Natural killer cell (primary cell): ENCODE measurements around the gene UTP14A. TPM values are rescaled to one million over a fixed set of nuclear protein-coding genes. Genes with fewer than 3 reads are reported as not detected.
A peak's percentile ranks its signal among the peaks of the same experiment; 100 is the strongest.

Source experiments
- ATAC-seq, 3 donors: fragments of 150-1000 bp in 2 of 3; fragments of 200-7000 bp in 1 of 3; cut with Tn5 transposase; 1 replicate in 1 of 3; 2 replicates in 2 of 3; pipeline ENCODE4 v1.10.0; 2021; ENCODE audit warnings: mild to moderate bottlenecking in 2 of 3, moderate library complexity in 2 of 3
- DNase-seq, 2 donors: peaks; one replicate each; pipeline versions ENCODE4 v3.0.0 to v3.0.0-alpha.2; 2013 to 2021; ENCODE audit warnings: mixed read lengths in 1 of 2
- H3K27ac ChIP-seq: one replicate; pipeline ENCODE4 v1.5.1; 2013; ENCODE audit warnings: mild to moderate bottlenecking, low read length
- H3K27me3 ChIP-seq: one replicate; pipeline ENCODE4 v1.6.1; 2013; ENCODE audit warnings: low read length; ENCODE audit not compliant: control insufficient read depth, insufficient read depth
- H3K36me3 ChIP-seq: one replicate; pipeline ENCODE4 v1.6.1; 2013; ENCODE audit warnings: low read length; ENCODE audit not compliant: control insufficient read depth, insufficient read depth
- H3K4me1 ChIP-seq: one replicate; pipeline ENCODE4 v1.6.1; 2013; ENCODE audit warnings: low read length; ENCODE audit not compliant: control insufficient read depth, insufficient read depth
- H3K4me3 ChIP-seq: one replicate; pipeline ENCODE4 v1.5.1; 2013; ENCODE audit warnings: low read length
- H3K9me3 ChIP-seq: one replicate; pipeline ENCODE4 v1.6.1; 2013; ENCODE audit warnings: low read length; ENCODE audit not compliant: control insufficient read depth, insufficient read depth
- H3K27ac Mint-ChIP-seq, 2 donors: one replicate each; pipeline ENCODE4 v1.8.0; 2022; ENCODE audit warnings: mild to moderate bottlenecking in 2 of 2, mixed read lengths in 2 of 2, moderate library complexity in 1 of 2
- H3K27me3 Mint-ChIP-seq, 2 donors: one replicate each; pipeline ENCODE4 v1.8.0; 2022; ENCODE audit warnings: low read depth in 2 of 2, mixed read lengths in 2 of 2
- H3K36me3 Mint-ChIP-seq: one replicate; pipeline ENCODE4 v1.8.0; 2022; ENCODE audit warnings: mixed read lengths
- H3K4me1 Mint-ChIP-seq, 2 donors: one replicate each; pipeline ENCODE4 v1.8.0; 2022; ENCODE audit warnings: mixed read lengths in 2 of 2
- H3K4me3 Mint-ChIP-seq: one replicate; pipeline ENCODE4 v1.8.0; 2022; ENCODE audit warnings: mild to moderate bottlenecking, moderate library complexity, mixed read lengths
- H3K9me3 Mint-ChIP-seq, 2 donors: one replicate each; pipeline ENCODE4 v1.8.0; 2022; ENCODE audit warnings: mixed read lengths in 2 of 2
- WGBS: methylation state at CpG from one replicate; pipeline ENCODE4 v1.1.7; 2013; ENCODE audit warnings: missing lambda C conversion rate; ENCODE audit not compliant: insufficient coverage; 5-methylcytosine and 5-hydroxymethylcytosine counted together
- intact Hi-C: fragments of 100-400 bp; cut with micrococcal nuclease; formaldehyde crosslinking; loops from one replicate; pipeline ENCODE4 v1.14.2; 2022
- total RNA-seq, 4 donors: library from RNA; stranded (reverse); fragments of 120-200 nt in 1 of 4; gene quantifications; one replicate each; pipeline versions ENCODE4 v1.2.3 to v1.2.4, GENCODE V29; 2013 to 2022
- TF ChIP-seq, protein P1 (sequence below): fragments of 200-600 bp; IDR thresholded peaks from one replicate; pipeline ENCODE4 v1.8.0; 2022; ENCODE audit warnings: antibody characterized with exemption

UTP14A gene
- total RNA-seq, 3 donors from 2014 or later (not counting 1 experiment from before 2014, with no cell fraction given) = 9.5 to 11.6 (median 11.0) TPM

DNA sequence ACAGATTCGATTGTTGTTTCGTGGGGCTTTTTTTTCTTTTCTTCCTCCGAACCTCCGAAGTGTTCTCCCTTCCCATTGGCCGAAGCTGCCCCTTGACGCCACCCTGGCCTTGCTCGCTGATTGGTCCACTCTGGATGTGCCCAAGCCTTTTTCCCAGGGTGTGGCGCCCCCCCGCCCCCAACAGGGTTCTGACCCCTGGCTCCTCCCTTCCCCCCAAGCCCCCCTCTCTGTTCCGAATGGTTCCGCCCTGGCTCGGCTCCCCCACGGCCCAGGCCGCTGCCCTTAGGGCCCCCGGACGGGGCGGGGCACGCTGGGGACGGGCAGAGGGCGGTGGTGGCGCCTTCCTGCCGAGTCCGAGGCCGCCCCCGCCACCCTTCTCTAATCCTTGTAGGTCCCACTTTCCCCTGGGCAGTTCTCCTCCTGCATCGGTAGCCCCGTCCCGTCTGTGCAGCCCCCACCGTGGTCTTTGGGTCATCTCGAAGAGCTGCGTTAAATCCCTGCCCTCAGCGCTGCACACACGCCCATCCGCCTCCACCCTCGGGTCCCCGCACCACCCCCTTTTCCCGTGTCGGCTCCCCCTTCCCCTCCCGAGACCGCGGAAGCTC, 25.5 kb downstream of the UTP14A start:
- Histone ChIP-seq H3K9me3 (no peaks in the 10 kb centered on the region), H3K27me3 (no peaks in the 10 kb centered on the region), H3K4me3 (peak overlapping the region; percentile 75), H3K4me1 (peaks cover 7% of the 10 kb centered on the region), H3K27ac (peak overlapping the region; percentile 78), H3K36me3 (no peaks in the 10 kb centered on the region)
- no peaks in the 10 kb centered on the region for H3K36me3 Mint-ChIP-seq
- H3K4me1 Mint-ChIP-seq = peaks cover 0 to 5% of the 10 kb centered on the region in 2 donors
- no peaks in the 10 kb centered on the region for H3K9me3 Mint-ChIP-seq
- peak overlapping the region; percentile 80 to 84 for H3K27ac Mint-ChIP-seq
- DNase-seq (peak; percentile 33 to 76), ATAC-seq (peak; percentile 64 to 80 (median 68))
- H3K4me3 Mint-ChIP-seq = peak overlapping the region; percentile 85
- no peaks in the 10 kb centered on the region for H3K27me3 Mint-ChIP-seq
- intact Hi-C loops = loop anchor here (5.0 to 10.0 kb wide), 2 partner anchors 51 to 327 kb away; partner anchors contain the start of gene BCORL1
- under 1% methylated on average over 37 of the region's 41 CpGs for WGBS
- TF ChIP-seq, protein P1, sequence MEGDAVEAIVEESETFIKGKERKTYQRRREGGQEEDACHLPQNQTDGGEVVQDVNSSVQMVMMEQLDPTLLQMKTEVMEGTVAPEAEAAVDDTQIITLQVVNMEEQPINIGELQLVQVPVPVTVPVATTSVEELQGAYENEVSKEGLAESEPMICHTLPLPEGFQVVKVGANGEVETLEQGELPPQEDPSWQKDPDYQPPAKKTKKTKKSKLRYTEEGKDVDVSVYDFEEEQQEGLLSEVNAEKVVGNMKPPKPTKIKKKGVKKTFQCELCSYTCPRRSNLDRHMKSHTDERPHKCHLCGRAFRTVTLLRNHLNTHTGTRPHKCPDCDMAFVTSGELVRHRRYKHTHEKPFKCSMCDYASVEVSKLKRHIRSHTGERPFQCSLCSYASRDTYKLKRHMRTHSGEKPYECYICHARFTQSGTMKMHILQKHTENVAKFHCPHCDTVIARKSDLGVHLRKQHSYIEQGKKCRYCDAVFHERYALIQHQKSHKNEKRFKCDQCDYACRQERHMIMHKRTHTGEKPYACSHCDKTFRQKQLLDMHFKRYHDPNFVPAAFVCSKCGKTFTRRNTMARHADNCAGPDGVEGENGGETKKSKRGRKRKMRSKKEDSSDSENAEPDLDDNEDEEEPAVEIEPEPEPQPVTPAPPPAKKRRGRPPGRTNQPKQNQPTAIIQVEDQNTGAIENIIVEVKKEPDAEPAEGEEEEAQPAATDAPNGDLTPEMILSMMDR = no peak

DNA sequence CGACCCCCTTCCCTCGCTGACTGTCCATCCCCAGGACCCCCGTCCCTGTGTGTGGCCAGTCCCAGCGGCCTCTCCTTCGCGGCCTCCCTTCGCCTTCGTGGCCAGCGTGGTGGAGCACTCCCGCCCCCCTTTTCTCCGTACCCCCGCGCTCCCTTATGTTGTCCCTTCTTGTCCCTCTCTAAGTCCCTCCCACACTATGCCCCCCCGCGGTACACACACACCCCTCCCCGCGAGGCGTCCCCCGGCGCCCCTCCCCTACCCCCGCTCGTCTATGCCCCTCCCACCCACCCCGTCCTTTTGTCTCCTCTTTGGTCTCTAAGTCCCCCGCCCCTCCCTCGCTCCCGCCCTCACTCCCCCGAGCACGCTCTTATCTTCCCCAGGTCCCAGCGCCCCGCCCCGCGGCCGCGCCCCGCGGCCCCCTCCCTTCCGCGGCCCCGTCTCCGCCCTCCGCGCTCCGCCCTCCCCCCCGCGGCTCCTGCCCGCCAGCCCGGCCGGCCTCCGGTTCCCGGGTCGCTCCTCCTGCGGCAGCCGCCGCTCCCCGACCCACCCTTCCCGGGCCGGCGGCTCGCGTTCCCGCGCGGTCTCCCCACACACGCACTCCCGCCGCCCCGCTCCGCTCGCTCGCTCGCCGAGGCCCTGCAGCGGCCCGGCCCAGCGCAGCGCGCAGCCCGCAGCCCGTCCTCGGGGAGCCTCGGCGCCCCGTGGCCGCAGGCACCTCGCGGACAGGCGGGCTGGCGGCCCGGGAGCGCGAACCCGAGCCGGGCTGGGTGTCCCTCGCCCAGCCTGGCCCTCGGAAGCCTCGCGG, 26.3 kb downstream of the UTP14A start:
- ATAC-seq = peak; percentile 56 to 79 (median 69)
- Mint-ChIP-seq H3K36me3 (no peaks in the 10 kb centered on the region), H3K9me3 (no peaks in the 10 kb centered on the region), H3K27me3 (no peaks in the 10 kb centered on the region), H3K27ac (peak overlapping the region in 1 of 2 donors; percentile 84), H3K4me3 (peak overlapping the region; percentile 85), H3K4me1 (peaks cover 0 to 5% of the 10 kb centered on the region in 2 donors)
- peak overlapping the region; percentile 75 for H3K4me3 ChIP-seq
- no peaks in the 10 kb centered on the region for H3K36me3 ChIP-seq
- H3K9me3 ChIP-seq = no peaks in the 10 kb centered on the region
- peak overlapping the region; percentile 78 for H3K27ac ChIP-seq
- no peaks in the 10 kb centered on the region for H3K27me3 ChIP-seq
- peaks cover 7% of the 10 kb centered on the region for H3K4me1 ChIP-seq
- intact Hi-C loops = loop anchor here (5.0 to 10.0 kb wide), 2 partner anchors 50 to 327 kb away; partner anchors contain the start of gene BCORL1
- WGBS = under 1% methylated on average over 82 of the region's 97 CpGs
- TF ChIP-seq, protein P1 = no peak
- peak; percentile 21 to 86 for DNase-seq

DNA sequence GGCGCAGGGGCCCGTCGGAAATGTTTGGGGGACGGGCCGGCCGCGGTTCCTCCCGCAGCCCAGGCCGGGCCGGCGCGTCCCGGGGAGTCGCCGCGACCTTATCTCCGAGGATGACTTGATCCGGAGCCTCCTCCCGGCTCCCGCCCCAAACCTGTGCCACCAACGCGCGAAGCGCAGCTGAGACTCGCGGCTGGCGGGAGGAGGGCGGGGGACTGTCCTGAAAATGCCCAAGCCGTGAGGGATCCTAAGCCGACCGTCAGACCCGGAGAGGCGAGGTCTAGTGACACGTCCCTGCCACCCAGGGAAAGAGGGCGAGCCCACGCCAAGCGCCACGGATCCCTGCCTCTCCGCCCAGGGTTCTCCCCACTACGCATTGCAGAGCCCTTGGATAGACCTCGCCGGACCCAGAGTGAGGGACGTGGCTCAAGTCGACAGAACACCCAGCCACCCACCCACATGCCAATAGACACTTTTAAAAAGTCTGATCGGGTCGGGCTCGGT, 26.9 kb downstream of the UTP14A start:
- WGBS = 12% methylated on average over 47 of the region's 47 CpGs
- ATAC-seq = no peak
- TF ChIP-seq, protein P1 = no peak
- DNase-seq = peak in 1 of 2 donors; percentile 27
- Mint-ChIP-seq H3K4me1 (peaks cover 0 to 5% of the 10 kb centered on the region in 2 donors), H3K27ac (no peak overlapping the region), H3K4me3 (peak overlapping the region; percentile 72), H3K27me3 (no peaks in the 10 kb centered on the region), H3K36me3 (no peaks in the 10 kb centered on the region), H3K9me3 (no peaks in the 10 kb centered on the region)
- Histone ChIP-seq H3K4me1 (peaks cover 7% of the 10 kb centered on the region), H3K36me3 (no peaks in the 10 kb centered on the region), H3K27ac (no peak overlapping the region), H3K27me3 (no peaks in the 10 kb centered on the region), H3K9me3 (no peaks in the 10 kb centered on the region), H3K4me3 (no peak overlapping the region)
- intact Hi-C loops = loop anchor here (5.0 to 10.0 kb wide), 2 partner anchors 49 to 328 kb away; partner anchors contain the start of gene BCORL1
